Dendritic cell treated with granulocyte-macrophage colony-stimulating factor and Interleukin-4, amounts not matched to agents 40 ng/mL and 50 ng/mL, for 4 days (primary cell): Measurements from ENCODE around the gene CASP3.
"Not testable (repeated sequence)": the region's sequence is repeated elsewhere in the genome, so short reads cannot be mapped to it uniquely, and the experiment has no call there.

Source experiments
- H3K27ac Mint-ChIP-seq: one replicate; pipeline ENCODE4 v1.8.0; 2022; ENCODE audit warnings: mild to moderate bottlenecking, mixed read lengths
- H3K27me3 Mint-ChIP-seq: one replicate; pipeline ENCODE4 v1.8.0; 2022; ENCODE audit warnings: mild to moderate bottlenecking, mixed read lengths
- H3K36me3 Mint-ChIP-seq: one replicate; pipeline ENCODE4 v1.8.0; 2022; ENCODE audit warnings: low read depth, mixed read lengths
- H3K4me1 Mint-ChIP-seq: one replicate; pipeline ENCODE4 v1.8.0; 2022; ENCODE audit warnings: low read depth, mixed read lengths
- H3K4me3 Mint-ChIP-seq: one replicate; pipeline ENCODE4 v1.8.0; 2022; ENCODE audit warnings: mild to moderate bottlenecking, moderate library complexity, mixed read lengths
- H3K9me3 Mint-ChIP-seq: one replicate; pipeline ENCODE4 v1.8.0; 2022; ENCODE audit warnings: mixed read lengths
- intact Hi-C: fragments of 100-400 bp; cut with micrococcal nuclease; formaldehyde crosslinking; loops from one replicate; pipeline ENCODE4 v1.15.0; 2022

Gene CASP3

DNA sequence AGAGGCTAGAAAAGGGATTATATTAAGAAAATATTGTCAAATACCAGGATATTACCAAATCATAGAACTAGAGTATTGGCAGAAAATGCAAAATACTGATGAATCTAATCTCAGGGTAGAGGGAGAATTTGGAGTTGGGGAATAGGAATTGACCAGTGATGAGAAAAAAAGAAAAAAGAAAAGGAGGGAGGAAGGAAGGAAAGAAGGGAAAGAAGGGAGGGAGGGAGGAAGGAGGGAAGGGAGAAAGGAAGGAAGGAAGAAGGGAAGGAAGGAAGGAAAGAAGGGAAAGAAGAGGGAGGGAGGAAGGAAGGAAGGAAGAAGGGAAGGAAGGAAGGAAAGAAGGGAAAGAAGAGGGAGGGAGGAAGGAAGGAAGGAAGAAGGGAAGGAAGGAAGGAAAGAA is 3.4 kb upstream of the CASP3 start:
- Mint-ChIP-seq H3K36me3 (peaks cover 28% of the 10 kb centered on the region), H3K4me1 (peaks cover 47% of the 10 kb centered on the region)
- H3K4me3 Mint-ChIP-seq, H3K9me3 Mint-ChIP-seq, H3K27ac Mint-ChIP-seq, H3K27me3 Mint-ChIP-seq, intact Hi-C loops: not testable (repeated sequence)

DNA sequence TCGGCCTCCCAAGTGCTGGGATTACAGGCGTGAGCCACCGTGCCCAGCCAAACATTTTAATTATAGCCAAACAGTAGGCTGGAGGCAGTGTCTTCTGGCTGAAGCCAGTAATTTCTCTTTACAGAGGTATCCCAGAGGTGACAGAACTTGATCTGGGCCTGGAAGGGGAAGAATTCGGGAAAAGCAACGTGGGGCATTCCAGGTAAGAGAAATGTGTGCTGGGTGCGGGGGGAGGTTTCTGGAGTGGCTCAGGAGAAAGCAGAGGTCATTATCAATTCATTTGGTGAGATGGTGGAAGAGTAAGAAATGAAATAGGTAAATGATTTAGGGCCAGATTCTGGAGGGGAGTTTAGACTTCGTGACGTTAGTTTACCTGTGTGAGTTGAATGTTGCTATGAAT is 2.7 kb upstream of the CASP3 start:
- Mint-ChIP-seq H3K9me3 (no peaks in the 10 kb centered on the region), H3K27me3 (no peaks in the 10 kb centered on the region), H3K4me3 (no peak overlapping the region), H3K36me3 (peaks cover 31% of the 10 kb centered on the region), H3K27ac (peak overlapping the region; percentile 11), H3K4me1 (peaks cover 43% of the 10 kb centered on the region)
- intact Hi-C loops, result loop anchor here (2.0 kb wide), 1 partner anchor 13 kb away; no protein-coding TSS in a partner anchor

DNA sequence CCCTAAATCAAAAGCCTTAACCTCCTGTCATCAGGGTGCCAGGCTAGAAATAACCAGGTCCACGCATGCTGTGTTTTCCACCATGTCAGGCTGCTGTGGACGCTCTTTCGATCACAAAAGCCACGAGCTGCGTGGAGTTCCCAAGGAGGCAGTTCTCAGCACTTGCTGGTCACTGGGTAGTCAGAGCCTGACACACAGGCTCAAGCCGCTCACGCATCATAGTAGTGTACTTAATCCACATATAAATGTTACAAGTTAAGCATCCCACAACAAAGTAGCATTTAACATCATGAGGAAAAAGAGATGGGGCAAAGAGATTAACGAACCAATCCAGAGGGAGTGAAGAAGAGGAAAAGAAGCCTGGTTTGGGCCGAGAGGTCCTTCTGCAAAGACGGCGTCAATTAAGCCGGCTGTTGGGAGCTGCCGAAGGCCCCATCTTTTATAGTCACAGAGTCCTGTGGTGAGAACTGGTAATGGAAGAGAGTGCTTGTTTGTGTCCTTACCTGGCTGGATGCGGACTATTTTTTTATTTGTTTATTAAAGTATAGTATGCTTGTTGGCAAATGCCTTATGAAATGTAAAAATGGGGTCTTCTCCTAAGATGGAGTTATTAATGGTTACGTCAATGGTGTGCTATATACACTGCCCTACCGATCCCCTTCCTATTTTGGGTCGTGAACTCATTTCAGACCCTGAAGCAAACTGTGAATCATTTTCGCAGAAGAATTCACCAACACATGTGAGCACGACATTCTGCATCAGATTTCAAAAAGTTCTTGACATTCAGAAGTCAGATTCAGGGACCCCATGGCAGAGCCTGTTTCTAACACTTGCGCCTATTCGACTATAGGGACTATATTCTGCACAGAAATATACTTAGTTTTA is 966 bp upstream of the CASP3 start:
- intact Hi-C loops, result loop anchor here (1.0 to 5.0 kb wide), 5 partner anchors 15 to 383 kb away; partner anchors contain the start of genes CENPU and IRF2
- H3K36me3 Mint-ChIP-seq, result peaks cover 43% of the 10 kb centered on the region
- peaks cover 40% of the 10 kb centered on the region for H3K4me1 Mint-ChIP-seq
- H3K4me3 Mint-ChIP-seq, result peak overlapping the region; percentile 87
- no peaks in the 10 kb centered on the region for H3K27me3 Mint-ChIP-seq
- H3K9me3 Mint-ChIP-seq, result no peaks in the 10 kb centered on the region
- peak overlapping the region; percentile 90 for H3K27ac Mint-ChIP-seq

DNA sequence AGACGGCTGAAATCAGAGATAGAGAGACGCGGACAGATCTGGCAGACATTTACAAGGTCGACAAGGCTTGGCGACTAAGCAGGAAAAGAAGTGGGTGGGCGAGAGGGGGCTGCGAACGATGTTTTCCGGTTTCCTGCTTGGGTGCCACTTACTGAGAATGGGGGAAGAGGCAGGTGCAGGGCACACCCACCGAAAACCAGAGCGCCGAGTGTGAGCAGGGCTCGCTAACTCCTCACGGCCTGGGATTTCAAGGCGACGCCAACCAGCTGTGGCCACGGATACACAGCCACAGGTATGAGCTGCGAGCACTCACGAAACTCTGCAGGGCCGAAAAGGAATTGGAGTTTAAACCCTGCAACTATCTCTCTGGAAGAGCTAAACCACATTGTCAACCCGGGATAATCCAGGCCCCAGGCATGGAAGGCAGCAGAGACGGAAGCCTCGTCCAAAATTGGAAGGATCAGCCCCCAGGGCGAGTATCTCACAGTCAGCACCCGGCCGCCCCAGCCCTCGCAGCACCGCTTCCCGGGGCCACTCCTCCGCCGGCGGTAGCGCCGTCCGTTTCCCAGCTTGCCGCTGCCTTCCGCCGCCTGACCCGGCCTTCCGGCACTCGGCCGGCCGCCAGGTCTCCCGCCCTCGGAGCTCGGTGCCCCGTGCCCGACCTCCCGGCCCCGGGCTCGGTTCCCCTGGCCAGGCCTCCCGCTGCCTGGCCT is 778 bp downstream of the CASP3 start:
- intact Hi-C loops, result loop anchor here (1.0 to 5.0 kb wide), 4 partner anchors 34 to 381 kb away; partner anchors contain the start of genes CENPU and IRF2
- Mint-ChIP-seq H3K9me3 (no peaks in the 10 kb centered on the region), H3K4me3 (peak overlapping the region; percentile 80), H3K4me1 (peaks cover 40% of the 10 kb centered on the region), H3K27me3 (no peaks in the 10 kb centered on the region), H3K36me3 (peaks cover 47% of the 10 kb centered on the region), H3K27ac (peak overlapping the region; percentile 90)

DNA sequence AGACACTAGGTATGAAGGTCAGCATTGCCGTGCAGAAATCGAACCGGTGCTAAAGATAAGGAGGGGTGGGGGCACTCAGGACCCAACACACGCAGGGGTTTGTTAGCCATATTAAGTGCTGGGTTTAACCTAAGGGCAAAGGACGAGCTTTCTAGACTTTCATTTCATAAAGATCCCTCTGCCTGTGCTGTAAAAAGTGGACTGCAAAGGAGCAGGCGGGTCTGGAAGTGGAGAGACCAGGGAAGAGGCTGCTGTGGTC is 1.3 kb downstream of the CASP3 start:
- Mint-ChIP-seq H3K27me3 (no peaks in the 10 kb centered on the region), H3K27ac (peak overlapping the region; percentile 90), H3K9me3 (no peaks in the 10 kb centered on the region), H3K4me3 (peak overlapping the region; percentile 80), H3K36me3 (peaks cover 47% of the 10 kb centered on the region), H3K4me1 (peaks cover 40% of the 10 kb centered on the region)
- intact Hi-C loops, result loop anchor here (5.0 kb wide), 2 partner anchors 34 to 381 kb away; no protein-coding TSS in a partner anchor

DNA sequence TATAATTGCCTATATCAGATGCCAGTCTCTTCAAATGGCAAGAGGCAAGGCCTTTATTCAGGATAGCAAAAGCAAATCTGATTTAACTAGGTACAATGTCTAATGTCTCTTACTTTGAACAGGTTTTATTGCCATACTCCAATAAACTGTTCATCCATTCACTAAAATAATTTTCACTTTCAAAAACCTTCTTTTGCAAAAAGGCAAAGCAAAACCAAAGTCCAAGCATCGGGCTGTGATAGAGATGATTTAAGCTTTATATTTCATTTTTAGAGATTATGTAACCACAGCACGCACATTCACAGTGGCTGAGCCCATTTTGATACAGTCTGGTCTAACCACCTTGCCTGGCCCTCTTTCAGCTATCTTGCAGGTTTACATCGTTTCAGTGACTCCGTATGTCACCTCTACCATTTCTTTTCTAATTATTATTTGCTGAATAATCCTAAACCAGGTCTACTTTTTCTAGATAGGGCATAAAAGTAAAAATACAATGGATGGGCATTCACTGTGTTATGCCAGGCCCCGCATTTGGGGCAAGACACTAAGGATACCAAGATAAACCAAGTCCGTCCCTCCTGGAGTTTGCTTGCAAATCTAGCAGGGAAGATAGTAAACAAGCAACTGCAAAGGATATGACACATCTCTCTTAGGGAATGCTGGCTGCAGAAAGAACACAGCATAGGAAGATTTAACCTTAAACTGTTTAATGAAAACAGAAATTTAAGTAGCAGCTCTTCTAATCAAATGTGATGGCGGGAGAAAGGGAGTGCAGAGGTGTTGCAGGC is 1.8 kb downstream of the CASP3 start:
- H3K27ac Mint-ChIP-seq, result peak overlapping the region; percentile 90
- H3K27me3 Mint-ChIP-seq, result no peaks in the 10 kb centered on the region
- H3K9me3 Mint-ChIP-seq, result no peaks in the 10 kb centered on the region
- peaks cover 44% of the 10 kb centered on the region for H3K36me3 Mint-ChIP-seq
- peaks cover 35% of the 10 kb centered on the region for H3K4me1 Mint-ChIP-seq
- peak overlapping the region; percentile 80 for H3K4me3 Mint-ChIP-seq
- intact Hi-C loops, result loop anchor here (5.0 kb wide), 2 partner anchors 35 to 380 kb away; no protein-coding TSS in a partner anchor

DNA sequence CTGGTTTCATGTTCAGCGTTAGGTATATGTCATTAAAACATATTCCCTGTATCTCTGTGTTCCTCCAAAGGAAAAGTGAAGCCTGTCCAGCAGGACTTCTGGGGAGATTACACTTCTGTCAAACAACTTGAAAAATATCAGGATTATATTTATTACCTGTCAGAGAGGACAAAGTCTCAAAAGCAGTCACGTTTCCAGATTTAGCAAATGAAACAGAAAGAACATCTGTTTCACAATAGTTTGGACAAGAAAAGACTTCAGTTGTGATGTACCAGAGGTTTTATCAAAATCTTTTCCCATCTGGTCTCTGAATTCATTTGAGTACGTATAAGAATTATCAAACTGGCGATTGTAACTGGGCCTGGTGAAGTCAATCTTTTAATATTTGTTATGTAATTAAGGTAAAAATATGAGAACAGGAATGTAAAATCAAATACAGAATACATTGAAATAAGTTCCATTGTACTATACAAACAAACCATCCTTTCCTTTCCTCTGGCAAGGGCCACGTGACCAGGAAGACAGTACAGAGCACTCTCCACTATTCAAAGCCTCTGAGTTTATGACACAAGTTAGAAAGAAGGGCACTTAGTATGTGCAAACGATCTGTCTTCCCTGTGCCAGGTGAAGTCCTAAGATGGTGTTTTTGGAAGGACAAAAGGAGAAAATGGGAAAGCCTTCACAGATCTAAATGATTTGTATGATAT is 3.2 kb downstream of the CASP3 start:
- H3K36me3 Mint-ChIP-seq, result peaks cover 58% of the 10 kb centered on the region
- no peak overlapping the region for H3K4me3 Mint-ChIP-seq
- intact Hi-C loops, result loop anchor here (5.0 kb wide), 2 partner anchors 36 to 379 kb away; no protein-coding TSS in a partner anchor
- no peaks in the 10 kb centered on the region for H3K27me3 Mint-ChIP-seq
- H3K4me1 Mint-ChIP-seq, result peaks cover 27% of the 10 kb centered on the region
- no peak overlapping the region for H3K27ac Mint-ChIP-seq
- H3K9me3 Mint-ChIP-seq, result no peaks in the 10 kb centered on the region

DNA sequence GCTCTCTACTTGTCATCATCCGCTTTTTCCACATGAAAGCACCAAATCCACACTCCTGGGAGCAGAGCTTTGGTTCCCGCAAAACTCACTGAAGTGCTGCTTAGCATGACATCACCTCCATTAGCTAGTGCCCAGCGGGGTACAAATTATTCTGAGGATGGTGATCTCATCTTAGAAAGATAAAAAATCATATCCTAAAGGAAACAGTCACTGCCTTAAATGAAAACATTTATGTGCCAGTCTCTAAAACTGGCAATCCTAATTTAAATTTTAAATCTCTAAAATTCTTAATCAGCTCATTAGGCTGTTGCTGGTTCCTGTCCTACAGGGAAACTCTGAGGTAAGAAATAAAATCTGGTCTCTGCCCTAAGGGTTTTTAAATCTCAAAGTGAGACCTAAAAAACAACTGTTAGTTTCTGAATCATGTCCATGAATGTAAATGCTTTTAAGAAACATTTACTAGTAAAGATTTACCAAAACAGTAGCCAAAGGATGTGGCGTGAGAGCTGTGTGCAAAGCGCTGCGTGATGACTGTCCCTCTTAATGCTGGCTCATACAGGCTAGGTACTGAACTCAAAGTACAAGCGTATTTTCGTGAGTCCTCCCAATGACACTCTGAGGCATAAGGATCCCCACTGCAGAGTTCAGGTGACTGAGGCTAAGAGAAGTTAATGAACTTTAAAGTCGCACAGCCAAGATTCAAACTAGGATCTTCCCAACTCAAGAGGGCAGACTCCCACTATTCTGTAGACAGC is 4.5 kb downstream of the CASP3 start:
- Mint-ChIP-seq H3K27ac (no peak overlapping the region), H3K27me3 (no peaks in the 10 kb centered on the region), H3K9me3 (no peaks in the 10 kb centered on the region), H3K4me1 (peaks cover 24% of the 10 kb centered on the region), H3K36me3 (peaks cover 59% of the 10 kb centered on the region), H3K4me3 (no peak overlapping the region)
- intact Hi-C loops, result loop anchor here (5.0 kb wide), 2 partner anchors 38 to 377 kb away; no protein-coding TSS in a partner anchor

DNA sequence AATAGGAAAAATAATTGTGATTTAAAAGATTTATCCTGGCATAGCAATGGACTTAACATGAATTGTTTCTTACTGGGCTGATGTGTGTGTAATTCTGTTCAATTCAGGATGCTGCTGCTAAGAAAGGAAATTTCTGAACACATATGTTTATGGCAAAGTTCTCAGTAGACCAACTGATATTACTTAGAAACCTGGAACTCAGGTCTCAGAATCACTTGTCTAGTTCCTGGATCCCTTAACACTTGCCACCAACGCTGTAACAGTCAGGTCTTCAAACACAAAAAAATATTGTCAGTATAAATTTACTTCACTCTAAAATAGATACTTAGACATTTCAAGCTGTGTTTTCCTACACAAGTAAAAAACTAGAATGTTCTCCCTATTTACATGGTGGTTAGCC is 5.5 kb downstream of the CASP3 start:
- Mint-ChIP-seq H3K27me3 (no peaks in the 10 kb centered on the region), H3K4me3 (no peak overlapping the region), H3K36me3 (peaks cover 60% of the 10 kb centered on the region), H3K4me1 (peaks cover 29% of the 10 kb centered on the region), H3K27ac (no peak overlapping the region), H3K9me3 (no peaks in the 10 kb centered on the region)
- intact Hi-C loops, result no loop called here

DNA sequence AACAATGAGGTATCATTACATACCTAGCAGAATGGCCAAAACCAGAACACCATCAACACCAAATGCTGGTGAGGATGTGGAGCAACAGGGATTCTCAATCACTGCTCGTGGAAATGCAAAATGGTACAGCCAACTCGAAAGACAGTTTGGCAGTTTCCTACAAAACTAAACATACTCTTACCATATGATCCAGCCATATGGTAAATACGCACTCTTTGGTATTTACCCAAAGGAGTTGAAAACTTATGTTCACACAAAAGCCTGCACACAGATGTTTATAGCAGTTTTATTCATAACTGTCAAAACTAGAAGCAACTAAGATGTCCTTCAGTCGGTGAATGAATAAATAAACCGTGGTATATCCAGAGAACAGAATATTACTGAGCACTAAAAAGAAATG is 7.8 kb downstream of the CASP3 start:
- Mint-ChIP-seq H3K27me3 (no peaks in the 10 kb centered on the region), H3K36me3 (peaks cover 65% of the 10 kb centered on the region), H3K4me1 (peaks cover 15% of the 10 kb centered on the region), H3K4me3 (no peak overlapping the region), H3K27ac (no peak overlapping the region), H3K9me3 (no peaks in the 10 kb centered on the region)
- intact Hi-C loops, result no loop called here

DNA sequence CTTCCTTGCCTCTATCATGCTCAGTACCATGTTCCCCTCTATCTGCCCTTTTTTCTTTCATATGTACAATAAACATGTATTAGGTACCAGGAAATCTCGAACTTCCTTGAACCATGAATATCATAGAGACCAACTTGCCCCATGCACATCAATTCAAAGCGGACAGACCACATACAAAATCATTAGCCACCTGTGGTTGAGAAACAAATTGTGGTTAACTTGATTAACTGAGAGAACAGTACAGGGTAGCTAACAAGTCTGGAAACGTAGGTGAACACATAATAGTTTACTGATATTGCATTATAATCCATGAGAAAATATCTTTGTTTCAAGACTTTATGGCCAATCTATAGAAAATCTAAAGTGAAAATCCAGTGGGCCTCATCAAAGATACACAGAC is 8.2 kb downstream of the CASP3 start:
- peaks cover 65% of the 10 kb centered on the region for H3K36me3 Mint-ChIP-seq

DNA sequence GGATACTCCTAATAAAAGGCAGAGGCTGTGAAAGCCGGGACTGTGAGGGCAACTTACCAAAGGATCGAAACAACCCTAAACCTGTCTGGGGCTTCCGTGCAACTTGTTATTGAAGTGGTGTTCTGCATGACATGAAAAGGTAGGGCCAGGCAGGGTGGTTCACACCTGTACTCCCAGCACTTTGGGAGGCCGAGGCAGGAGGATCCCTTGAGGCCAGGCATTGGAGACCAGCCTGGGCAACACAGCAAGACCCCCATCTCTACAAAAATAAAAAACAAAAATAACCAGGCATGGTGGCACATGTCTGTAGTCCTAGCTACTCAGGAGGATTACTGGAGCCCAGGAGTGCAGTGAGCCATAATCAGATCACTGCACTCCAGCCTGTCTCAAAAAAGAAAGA is 12.3 kb downstream of the CASP3 start:
- no peak overlapping the region for H3K4me3 Mint-ChIP-seq
- intact Hi-C loops, result no loop called here
- H3K36me3 Mint-ChIP-seq, result peaks cover 83% of the 10 kb centered on the region
- no peaks in the 10 kb centered on the region for H3K27me3 Mint-ChIP-seq
- no peak overlapping the region for H3K27ac Mint-ChIP-seq
- H3K9me3 Mint-ChIP-seq, result no peaks in the 10 kb centered on the region
- peaks cover 12% of the 10 kb centered on the region for H3K4me1 Mint-ChIP-seq

More for the DNA sequence above, 8.2 kb downstream of the CASP3 start:
- H3K27me3 Mint-ChIP-seq, result no peaks in the 10 kb centered on the region
- no peak overlapping the region for H3K27ac Mint-ChIP-seq
- intact Hi-C loops, result no loop called here
- H3K4me1 Mint-ChIP-seq, result peaks cover 12% of the 10 kb centered on the region
- no peaks in the 10 kb centered on the region for H3K9me3 Mint-ChIP-seq
- no peak overlapping the region for H3K4me3 Mint-ChIP-seq

DNA sequence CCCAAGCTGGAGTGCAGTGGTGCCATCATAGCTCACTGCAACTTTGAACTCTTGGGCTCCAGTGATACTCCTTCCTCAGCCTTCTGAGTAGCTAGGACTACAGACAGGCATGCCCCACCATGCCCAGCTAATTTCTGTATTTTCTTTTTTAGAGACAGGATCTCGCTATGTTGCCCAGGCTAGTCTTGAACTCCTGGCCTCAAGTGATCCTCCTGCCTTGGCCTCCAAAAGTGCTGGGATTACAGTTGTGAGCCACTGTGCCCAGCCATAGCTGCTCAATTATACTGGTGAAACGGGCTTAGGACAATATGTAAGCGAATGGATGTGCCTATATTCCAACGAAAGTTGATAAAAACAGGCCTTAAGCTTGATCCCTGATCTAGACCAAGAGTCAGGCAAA is 13.1 kb downstream of the CASP3 start:
- Mint-ChIP-seq H3K4me3 (no peak overlapping the region), H3K36me3 (peaks cover 82% of the 10 kb centered on the region), H3K4me1 (peaks cover 12% of the 10 kb centered on the region), H3K27me3 (no peaks in the 10 kb centered on the region), H3K27ac (no peak overlapping the region), H3K9me3 (no peaks in the 10 kb centered on the region)
- intact Hi-C loops, result no loop called here
